Kidney (tissue), 22 donors: ENCODE data around the gene NAPB. TPM values are rescaled to one million over a fixed set of nuclear protein-coding genes. Genes with fewer than 3 reads are reported as not detected.
A peak's percentile ranks its signal among the peaks of the same experiment; 100 is the strongest.
"Not testable (repeated sequence)": the region's sequence is repeated elsewhere in the genome, so short reads cannot be mapped to it uniquely, and the experiment has no call there.

Experiments used
- DNase-seq, 5 donors: peaks; one replicate each; pipeline ENCODE4 v3.0.0-alpha.2; 2013 to 2020
- FAIRE-seq: peaks from 2 replicates; lab custom pipeline; 2012; peaks lifted over from hg19 to GRCh38; lab: Jason Lieb, UNC
- H3K27ac ChIP-seq, 2 donors: one replicate each; pipeline ENCODE4 v1.7.0; 2013; ENCODE audit warnings: low read depth in 2 of 2, low read length in 2 of 2, inconsistent platforms in 1 of 2
- H3K27me3 ChIP-seq: one replicate; pipeline ENCODE4 v1.7.1; 2013; ENCODE audit warnings: low read length, inconsistent platforms; ENCODE audit not compliant: control insufficient read depth, insufficient read depth
- H3K36me3 ChIP-seq, 3 donors: one replicate each; pipeline versions ENCODE4 v1.7.0 to v1.7.1; 2013; ENCODE audit warnings: low read length in 3 of 3, control low read depth in 1 of 3, inconsistent platforms in 1 of 3; ENCODE audit not compliant: insufficient read depth in 3 of 3, control insufficient read depth in 2 of 3
- H3K4me1 ChIP-seq, 3 donors: one replicate each; pipeline versions ENCODE4 v1.7.0 to v1.7.1; 2013; ENCODE audit warnings: low read length in 3 of 3, inconsistent platforms in 1 of 3, low read depth in 1 of 3; ENCODE audit not compliant: control insufficient read depth in 2 of 3, insufficient read depth in 2 of 3
- H3K4me3 ChIP-seq, 3 donors: one replicate each; pipeline versions ENCODE4 v1.7.0 to v1.8.1; 2013; ENCODE audit warnings: low read length in 3 of 3, control low read depth in 1 of 3, inconsistent platforms in 1 of 3
- H3K9ac ChIP-seq, 3 donors: one replicate each; pipeline versions ENCODE4 v1.7.0 to v1.7.1; 2013; ENCODE audit warnings: low read length in 3 of 3, control low read depth in 1 of 3, inconsistent platforms in 1 of 3
- H3K9me3 ChIP-seq, 3 donors: one replicate each; pipeline versions ENCODE4 v1.7.0 to v1.7.1; 2013; ENCODE audit warnings: low read length in 3 of 3, control low read depth in 1 of 3, inconsistent platforms in 1 of 3; ENCODE audit not compliant: control insufficient read depth in 2 of 3, insufficient read depth in 1 of 3
- CTCF ChIP-seq: IDR thresholded peaks from 3 replicates; pipeline ENCODE4 v1.5.1; 2012; ENCODE audit warnings: mild to moderate bottlenecking, moderate library complexity, borderline replicate concordance; ENCODE audit not compliant: insufficient read depth; ENCODE audit errors: extremely low read depth
- intact Hi-C: fragments of 100-400 bp; cut with DNase I; formaldehyde crosslinking; loops from one replicate; pipeline ENCODE4 v1.11.1; 2022
- long read RNA-seq, 10 donors: library from polyadenylated mRNA in 1 of 10; unstranded in 1 of 10; transcript quantifications; one replicate each; pipeline ENCODE4 v2.0.0 and lab custom pipeline, GENCODE V29; 2021 to 2026
- polyA plus RNA-seq: library from polyadenylated mRNA; stranded (reverse); fragments of 350-450 nt; fragmentation: Illumina TruSeq; extraction: RNeasy Lipid Tissue Mini Kit (QIAGEN cat#74804); gene quantifications from one replicate; pipeline ENCODE4 v1.2.3, GENCODE V29; 2014; ENCODE audit warnings: low read depth, low replicate concordance; ENCODE audit not compliant: insufficient read depth
- total RNA-seq: library from RNA; stranded (reverse); fragmentation: NEBNext Ultra II Directional; extraction: Animal tissue kit (Norgen Biotek cat#: 25700); gene quantifications from one replicate; pipeline ENCODE4 v1.2.1, GENCODE V29; 2021
- donor health status: control.
- donor health status: control.
- donor health status: control.
- donor health status: control.
- donor health status: control.
- donor health status: DM: yes; HTN: yes; CAD: no.
- donor health status: Normal renal cell carcinoma (clear cell type).

Gene NAPB
- total RNA-seq (9.6 TPM), polyA plus RNA-seq (5.3 TPM)
- long read RNA-seq, donor 1, partial matches to known transcripts: 0 of 3 reads
- long read RNA-seq, donor 1, other reads (novel, unspliced or antisense): 0 of 3 reads
- long read RNA-seq, donor 2, partial matches to known transcripts: 0 of 3 reads
- long read RNA-seq, donor 2, other reads (novel, unspliced or antisense): 0 of 3 reads
- long read RNA-seq, donor 3, partial matches to known transcripts: 0 of 3 reads
- long read RNA-seq, donor 3, other reads (novel, unspliced or antisense): 0 of 3 reads
- long read RNA-seq, donor 4, partial matches to known transcripts: 0 of 7 reads
- long read RNA-seq, donor 4, other reads (novel, unspliced or antisense): 0 of 7 reads
- long read RNA-seq, donor 5, partial matches to known transcripts: 0 of 1 reads
- long read RNA-seq, donor 5, other reads (novel, unspliced or antisense): 0 of 1 reads
- long read RNA-seq, donor 6, partial matches to known transcripts: 0 of 3 reads
- long read RNA-seq, donor 6, other reads (novel, unspliced or antisense): 0 of 3 reads
- long read RNA-seq, donor 7, partial matches to known transcripts: 0 of 12 reads
- long read RNA-seq, donor 7, other reads (novel, unspliced or antisense): 8 of 12 reads
- long read RNA-seq, donor 8, partial matches to known transcripts: 7 of 9 reads
- long read RNA-seq, donor 8, other reads (novel, unspliced or antisense): 0 of 9 reads
- long read RNA-seq, donor 9, partial matches to known transcripts: 0 of 1 reads
- long read RNA-seq, donor 9, other reads (novel, unspliced or antisense): 0 of 1 reads
- long read RNA-seq, donor 10, partial matches to known transcripts: 0 of 5 reads
- long read RNA-seq, donor 10, other reads (novel, unspliced or antisense): 0 of 5 reads

GRCh38 chr20:23420943-23421931 is at the start of gene NAPB:
Gene NAPB, minus strand, starts transcription at chr20:23421488. Its CDS starts 86 bp downstream, at chr20:23421402.
- peak within 1 kb of the TSS; percentile 67 to 83 (median 82) for H3K9ac ChIP-seq

GRCh38 chr20:23466961-23467360 is 45.7 kb upstream of the NAPB start:
- DNase-seq, intact Hi-C loops: not testable (repeated sequence)

More at GRCh38 chr20:23420943-23421931, at the start of gene NAPB:
- H3K4me3 ChIP-seq: peak within 1 kb of the TSS; percentile 80 to 85 (median 81)
- no peaks in the 10 kb centered on the region for H3K27me3 ChIP-seq
- DNase-seq: peak; percentile 95 to 98 (median 97)
- peak; percentile 50 for TF ChIP-seq CTCF
- peaks cover 0 to 10% (median 9%) of the 10 kb centered on the region in 3 donors for H3K4me1 ChIP-seq
- FAIRE-seq: no peak
- H3K27ac ChIP-seq: peak within 1 kb of the TSS; percentile 87 to 89
- no peaks in the 10 kb centered on the region for H3K36me3 ChIP-seq
- no peaks in the 10 kb centered on the region for H3K9me3 ChIP-seq
- intact Hi-C loops: no loop called here

GRCh38 chr20:23461180-23461579 is 39.9 kb upstream of the NAPB start:
- no peak for DNase-seq
- Histone ChIP-seq H3K4me3 (no peak overlapping the region), H3K4me1 (no peaks in the 10 kb centered on the region), H3K36me3 (no peaks in the 10 kb centered on the region), H3K27ac (no peak overlapping the region), H3K9me3 (peaks cover 0 to 4% (median 0%) of the 10 kb centered on the region in 3 donors), H3K9ac (no peak overlapping the region), H3K27me3 (no peaks in the 10 kb centered on the region)
- no peak for FAIRE-seq
- intact Hi-C loops: no loop called here
- no peak for TF ChIP-seq CTCF

More at GRCh38 chr20:23466961-23467360, 45.7 kb upstream of the NAPB start:
- H3K9ac ChIP-seq, H3K27ac ChIP-seq, H3K4me1 ChIP-seq, H3K27me3 ChIP-seq, H3K9me3 ChIP-seq, H3K4me3 ChIP-seq, H3K36me3 ChIP-seq, FAIRE-seq: not testable (repeated sequence)
